ENCODE measurements around the gene LRRC71. TPM values are rescaled to one million over a fixed set of nuclear protein-coding genes. Genes with fewer than 3 reads are reported as not detected.

The LRRC71 gene
- total and polyA plus RNA-seq, 10 of the 15 experiments (the other 5 are each of a cell fraction or from before 2014, with no cell fraction given), result not detected

- 25% methylated on average over 4 of the region's 5 CpGs for WGBS (ENCODE audit: insufficient coverage, insufficient replicate concordance, low lambda C conversion rate, missing lambda C conversion rate)
- FAIRE-seq, result no peak
- DNase-seq (ENCODE audit: low read depth, low spot score), result no peak
- Histone ChIP-seq H2AFZ (ENCODE audit: control insufficient read depth, low read depth, low read length) (no peak overlapping the region), H3K36me3 (ENCODE audit: control insufficient read depth in 2 of 2, insufficient read depth in 2 of 2, low read length in 1 of 2) (no peaks in the 10 kb centered on the region), H3K27ac (ENCODE audit: control insufficient read depth, insufficient read depth) (no peak overlapping the region), H3K27me3 (replicated peaks in 1 of 2; ENCODE audit: control insufficient read depth in 2 of 2, insufficient read depth in 2 of 2, low read length in 1 of 2) (peaks cover 0 to 11% of the 10 kb centered on the region in 2 experiments; a peak in 3 of 4 replicates), H3K9me3 (replicated peaks; ENCODE audit: control insufficient read depth, insufficient read depth, low read length) (no peaks in the 10 kb centered on the region), H3K4me1 (ENCODE audit: control insufficient read depth, insufficient read depth, low read length) (no peaks in the 10 kb centered on the region), H3K4me3 (no peak overlapping the region), H3K79me2 (ENCODE audit: control insufficient read depth, insufficient read depth, low read length) (no peaks in the 10 kb centered on the region), H3K4me2 (ENCODE audit: control insufficient read depth, insufficient read depth) (no peak overlapping the region), H4K20me1 (ENCODE audit: control insufficient read depth, insufficient read depth) (no peaks in the 10 kb centered on the region), H3K9ac (ENCODE audit: control insufficient read depth, insufficient read depth, low read length) (no peak overlapping the region)
- ChIA-PET RAD21 (ENCODE audit: unreplicated experiment) (no interaction called here), CTCF (interaction anchor here (0.6 to 1.2 kb wide), 3 partner anchors 40 to 197 kb away, joined by 3 to 4 read pairs (median 3); no protein-coding TSS in a partner anchor), SMC1A (ENCODE audit: uncharacterized antibody, unreplicated experiment) (interaction anchor here (1.8 kb wide), 1 partner anchor 13 kb away, joined by 5 read pairs; no protein-coding TSS in a partner anchor), POLR2A (no interaction called here)
- TF ChIP-seq WRNIP1 (IDR thresholded peaks at IDR 0.05; ENCODE audit: borderline replicate concordance, low read depth, low read length) (no peak), SUZ12 (IDR thresholded peaks at IDR 0.05; ENCODE audit: unreplicated experiment) (no peak), RFX5 (IDR thresholded peaks at IDR 0.05; ENCODE audit: low read depth, low read length) (no peak), SMARCA5 (IDR thresholded peaks at IDR 0.05) (no peak), JUND (IDR thresholded peaks at IDR 0.05; ENCODE audit: low read depth, low read length) (no peak), GATAD2B (conservative IDR thresholded peaks at IDR 0.05; ENCODE audit: low read depth) (no peak), PKNOX1 (IDR thresholded peaks at IDR 0.05) (no peak), REST (IDR thresholded peaks at IDR 0.05; ENCODE audit: low read depth, low read length) (no peak), NFXL1 (IDR thresholded peaks at IDR 0.05; ENCODE audit: borderline replicate concordance) (no peak), TCF3 (IDR thresholded peaks at IDR 0.05; ENCODE audit: borderline replicate concordance, insufficient read depth, low read depth, low read length) (no peak)
- TF ChIP-seq, protein P1, sequence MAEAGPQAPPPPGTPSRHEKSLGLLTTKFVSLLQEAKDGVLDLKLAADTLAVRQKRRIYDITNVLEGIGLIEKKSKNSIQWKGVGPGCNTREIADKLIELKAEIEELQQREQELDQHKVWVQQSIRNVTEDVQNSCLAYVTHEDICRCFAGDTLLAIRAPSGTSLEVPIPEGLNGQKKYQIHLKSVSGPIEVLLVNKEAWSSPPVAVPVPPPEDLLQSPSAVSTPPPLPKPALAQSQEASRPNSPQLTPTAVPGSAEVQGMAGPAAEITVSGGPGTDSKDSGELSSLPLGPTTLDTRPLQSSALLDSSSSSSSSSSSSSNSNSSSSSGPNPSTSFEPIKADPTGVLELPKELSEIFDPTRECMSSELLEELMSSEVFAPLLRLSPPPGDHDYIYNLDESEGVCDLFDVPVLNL (IDR thresholded peaks at IDR 0.05; ENCODE audit: low read depth, low read length), result no peak
- TF ChIP-seq, protein P2, sequence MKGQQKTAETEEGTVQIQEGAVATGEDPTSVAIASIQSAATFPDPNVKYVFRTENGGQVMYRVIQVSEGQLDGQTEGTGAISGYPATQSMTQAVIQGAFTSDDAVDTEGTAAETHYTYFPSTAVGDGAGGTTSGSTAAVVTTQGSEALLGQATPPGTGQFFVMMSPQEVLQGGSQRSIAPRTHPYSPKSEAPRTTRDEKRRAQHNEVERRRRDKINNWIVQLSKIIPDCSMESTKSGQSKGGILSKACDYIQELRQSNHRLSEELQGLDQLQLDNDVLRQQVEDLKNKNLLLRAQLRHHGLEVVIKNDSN (IDR thresholded peaks at IDR 0.05; ENCODE audit: borderline replicate concordance, extremely low read length, insufficient read depth, low read depth, low read length), result no peak
- no peak for ATAC-seq
- intact Hi-C loops (cut with micrococcal nuclease; ENCODE audit: unreplicated experiment) (no loop called here), in situ Hi-C loops (cut with MboI) (no loop called here)
- no TSS peak for BruUV-seq (replicated peaks)
These were observed 42.8 kb upstream of the LRRC71 start for GRCh38 chr1:156877433-156878170.

Data from GM12878 (cell line).